NCI-H748 treated with DMSO at 0.1 percent for 48 hours (cell line): Measurements from ENCODE around the gene NRCAM.
A peak's percentile ranks its signal among the peaks of the same experiment; 100 is the strongest.
"Not testable (repeated sequence)": the region's sequence is repeated elsewhere in the genome, so short reads cannot be mapped to it uniquely, and the experiment has no call there.

Experiments used
- DNase-seq: peaks from one replicate; lab custom pipeline; 2025; lab: John Stamatoyannopoulos, UW

The NRCAM gene

DNA sequence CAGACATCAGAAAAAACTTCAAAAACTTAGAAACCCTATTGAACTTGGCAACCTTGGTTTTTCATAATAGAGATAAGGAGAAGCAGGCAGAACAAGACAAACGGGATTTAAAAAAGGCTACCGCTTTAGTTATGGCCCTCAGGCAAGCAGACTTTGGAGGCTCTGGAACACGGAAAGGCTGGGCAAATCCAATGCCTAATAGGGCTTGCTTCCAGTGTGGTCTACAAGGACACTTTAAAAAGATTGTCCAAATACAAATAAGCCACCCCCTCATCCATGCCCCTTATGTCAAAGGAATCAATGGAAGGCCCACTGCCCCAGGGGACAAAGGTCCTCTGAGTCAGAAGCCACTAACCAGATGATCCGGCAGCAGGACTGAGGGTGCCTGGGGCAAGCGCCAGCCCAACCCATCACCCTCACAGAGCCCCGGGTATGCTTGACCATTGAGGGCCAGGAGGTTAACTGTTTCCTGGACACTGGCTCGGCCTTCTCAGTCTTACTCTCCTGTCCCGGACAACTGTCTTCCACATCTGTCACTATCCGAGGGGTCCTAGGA, 115.3 kb downstream of the NRCAM start:
- DNase-seq = no peak

- DNase-seq = not testable (repeated sequence)
Observed at GRCh38 chr7:108340406-108340805, 115.8 kb downstream of the NRCAM start.

GRCh38 chr7:108335269-108335918, 120.8 kb downstream of the NRCAM start:
- DNase-seq = peak; percentile 62

DNA sequence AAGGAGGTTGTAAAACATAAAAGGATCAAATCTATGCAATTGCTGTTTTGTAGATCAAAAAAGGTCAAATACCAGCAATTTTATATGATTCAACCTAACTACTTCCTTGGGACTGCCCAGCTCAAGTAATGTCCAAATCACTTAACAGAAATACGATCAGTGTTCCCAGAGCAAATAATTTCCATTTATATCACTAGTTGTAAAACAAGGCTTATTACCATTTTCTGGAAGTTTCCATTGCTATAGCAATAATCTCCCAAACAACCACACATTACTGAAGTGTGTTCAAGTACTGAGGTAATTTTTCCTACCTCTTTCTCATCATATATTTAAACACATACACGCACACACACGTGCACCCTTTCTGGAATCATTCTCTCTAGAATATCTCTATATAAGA, 123.3 kb downstream of the NRCAM start:
- peak; percentile 21 for DNase-seq

DNA sequence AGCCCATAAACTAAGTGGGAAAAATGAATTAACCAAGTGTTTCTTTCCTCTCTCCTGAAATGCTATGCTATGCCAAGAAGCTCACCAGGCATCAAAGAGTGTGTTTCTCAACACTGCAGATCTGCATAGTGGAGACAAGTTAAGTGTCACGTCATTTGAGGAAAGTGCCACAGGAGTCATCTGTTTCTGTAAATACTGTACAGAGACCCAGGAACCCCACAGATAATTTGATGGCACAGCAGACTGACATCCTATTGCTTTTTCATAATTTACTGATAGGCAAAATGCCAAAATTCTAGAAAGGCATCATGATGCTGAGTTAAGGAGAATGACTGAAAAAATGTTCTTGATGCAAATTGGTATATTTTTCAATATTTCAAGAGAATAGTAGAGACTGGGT, 124.3 kb downstream of the NRCAM start:
- peak; percentile 44 for DNase-seq

DNA sequence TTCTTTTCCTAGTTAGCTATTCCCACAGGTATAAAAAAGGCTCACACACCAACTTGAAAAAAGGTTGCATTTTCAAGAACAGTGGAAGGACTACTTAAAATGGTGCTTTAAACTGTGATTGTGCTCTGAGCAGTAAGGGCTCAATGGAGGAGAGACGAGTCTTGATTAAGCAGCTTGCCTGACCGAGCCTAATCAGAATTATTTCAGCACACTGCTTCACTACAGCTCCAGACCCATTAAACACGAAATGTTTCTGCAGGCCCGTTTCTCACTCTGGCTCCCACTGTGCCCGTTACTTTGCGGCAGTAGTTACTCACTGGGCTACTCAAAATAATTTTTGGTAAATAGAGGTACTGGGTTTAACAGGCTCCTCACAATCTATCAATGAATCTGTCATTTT, 126.0 kb downstream of the NRCAM start:
- no peak for DNase-seq

- DNase-seq = peak; percentile 51
Observed at GRCh38 chr7:108329514-108329913, 126.7 kb downstream of the NRCAM start.

DNA sequence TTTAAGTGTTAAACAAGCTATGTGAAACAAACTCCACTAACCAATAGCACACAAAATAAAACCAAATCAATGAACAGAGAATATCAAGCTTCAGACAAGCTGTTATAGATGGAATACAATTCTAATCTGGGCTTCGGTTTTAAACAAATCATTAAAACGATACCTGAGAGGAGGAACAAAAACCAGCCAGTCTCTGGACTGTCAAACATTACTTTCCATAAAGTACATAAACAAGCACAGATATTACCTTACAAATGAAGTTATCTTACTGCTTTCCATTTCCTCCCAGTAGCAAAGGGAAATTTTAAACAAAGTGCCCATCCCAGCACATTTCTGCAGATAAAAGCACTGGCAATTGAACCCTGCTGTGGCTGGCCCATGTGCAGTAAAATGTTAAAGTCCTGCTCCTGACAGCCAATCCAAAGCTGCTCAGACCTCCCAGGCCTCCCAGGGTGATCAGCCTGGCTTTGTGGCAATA, 128.0 kb downstream of the NRCAM start:
- DNase-seq = no peak

DNA sequence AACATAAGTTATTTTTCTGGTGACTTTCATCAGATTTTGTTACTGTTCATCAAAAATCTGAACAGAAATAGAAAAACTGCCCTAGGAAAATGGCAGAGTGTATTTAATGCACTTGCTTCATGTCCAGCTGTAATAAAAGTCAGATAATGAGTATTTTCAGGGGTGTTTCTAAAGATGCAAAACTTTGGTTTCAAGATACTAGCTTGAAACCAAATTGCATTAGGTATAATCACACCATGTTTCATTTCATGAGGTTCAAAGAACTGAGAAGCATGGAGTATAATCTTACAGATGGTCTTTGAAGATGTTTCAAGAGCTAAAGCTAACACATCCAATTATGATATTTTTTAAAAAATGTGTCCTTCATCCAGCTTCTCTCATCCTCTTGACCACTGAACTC, 128.9 kb downstream of the NRCAM start:
- no peak for DNase-seq

- no peak for DNase-seq
Observed at GRCh38 chr7:108326938-108327337, 129.3 kb downstream of the NRCAM start.

GRCh38 chr7:108324053-108325038, 131.9 kb downstream of the NRCAM start:
- DNase-seq = no peak

DNA sequence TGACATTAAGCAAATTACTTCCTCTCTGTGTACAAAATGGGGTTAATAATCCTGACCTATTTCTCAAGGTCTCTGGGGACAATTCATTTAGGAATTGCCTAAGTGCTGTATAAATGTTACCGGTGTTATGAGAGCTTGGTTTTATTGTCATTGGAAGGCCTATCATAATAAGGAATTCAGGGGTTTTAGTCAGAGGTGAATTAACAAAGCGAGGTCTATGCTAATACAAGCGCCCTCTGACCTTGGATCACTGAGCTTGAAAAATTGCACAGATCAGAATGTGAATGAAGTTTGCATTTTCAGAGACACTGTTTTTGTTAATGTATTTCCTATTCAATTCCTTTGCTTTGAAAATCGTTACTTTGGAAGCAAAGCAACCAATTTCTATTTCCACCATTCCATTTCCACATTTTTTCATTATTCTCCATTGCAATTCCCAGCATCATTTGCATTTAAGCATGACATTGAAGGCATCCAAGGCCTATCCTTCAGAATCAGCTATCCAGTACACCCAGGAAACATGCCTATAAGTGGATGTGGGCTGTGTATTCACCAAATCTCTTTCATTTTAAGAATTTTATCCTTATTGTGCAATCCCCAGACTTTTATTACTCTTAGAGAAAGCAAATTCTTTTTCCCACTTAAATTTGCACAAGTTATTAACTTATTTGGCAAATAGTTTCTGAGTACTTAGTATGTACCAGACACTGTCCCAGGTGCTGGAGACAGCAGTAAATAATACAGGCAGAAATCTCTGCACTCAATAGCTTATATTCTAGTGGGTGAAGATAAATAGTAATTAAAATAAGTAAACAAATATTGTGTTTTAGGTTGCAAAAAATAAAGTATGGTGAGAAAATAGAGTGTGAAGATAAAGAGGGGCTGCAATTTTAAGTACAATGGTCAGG, 133.1 kb downstream of the NRCAM start:
- no peak for DNase-seq

DNA sequence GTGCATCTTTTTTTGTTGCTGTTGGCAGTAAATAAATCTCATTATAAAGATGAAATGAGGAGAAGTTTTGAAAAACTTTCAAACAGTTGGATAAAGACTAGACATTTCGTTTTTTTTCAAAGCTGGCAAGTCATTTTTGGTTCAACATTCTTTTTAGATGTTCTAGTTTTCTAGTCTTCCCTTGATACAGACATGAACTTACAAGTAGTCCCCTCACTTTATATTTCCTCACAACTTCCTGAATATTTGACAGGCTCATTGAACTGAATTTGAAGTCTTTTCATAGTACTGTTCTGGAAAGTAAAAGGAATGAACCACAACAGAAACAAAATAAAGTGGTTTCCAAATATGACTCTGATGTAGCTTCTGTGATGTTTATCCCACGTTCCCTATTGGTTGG, 134.2 kb downstream of the NRCAM start:
- DNase-seq = no peak

- DNase-seq = no peak
Observed at GRCh38 chr7:108321359-108321758, 134.9 kb downstream of the NRCAM start.

GRCh38 chr7:108316708-108317107, 139.5 kb downstream of the NRCAM start:
- DNase-seq = no peak

DNA sequence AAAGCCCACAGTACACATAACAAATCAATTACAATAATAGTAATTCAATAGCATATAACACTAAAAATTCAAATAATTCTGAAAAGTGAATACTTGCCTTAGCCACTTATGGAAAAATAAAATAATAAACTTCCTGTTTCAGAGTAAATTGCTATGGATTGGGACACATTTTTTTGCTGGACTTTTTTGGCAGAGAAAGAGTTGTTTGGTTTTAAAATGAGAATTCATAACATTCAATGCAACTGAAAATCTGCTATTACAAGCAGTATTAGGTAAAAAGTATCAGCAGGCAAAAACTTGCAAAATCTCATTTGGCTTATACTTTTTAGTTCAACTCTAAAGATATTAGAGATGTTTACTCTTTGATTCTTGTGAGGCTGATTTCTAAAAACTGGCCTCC, 141.7 kb downstream of the NRCAM start:
- DNase-seq = no peak

DNA sequence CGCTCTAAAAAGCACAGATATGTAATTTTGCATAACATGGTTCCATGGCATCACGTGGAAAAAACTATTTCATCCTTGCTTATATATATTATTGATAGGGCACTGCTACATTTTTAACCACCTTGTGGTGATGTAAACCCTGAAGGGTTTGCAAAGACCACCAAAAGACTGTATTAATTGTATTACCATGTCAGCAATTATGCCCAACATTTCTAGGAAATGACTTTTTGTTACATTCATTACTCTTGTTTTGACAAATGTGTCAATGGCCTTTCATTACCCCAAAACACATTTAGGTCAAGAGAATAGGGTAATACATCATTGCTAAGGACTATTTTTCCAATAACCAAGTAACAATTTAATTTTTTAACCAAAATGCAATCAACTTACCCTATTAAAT, 142.2 kb downstream of the NRCAM start:
- no peak for DNase-seq

- no peak for DNase-seq
Observed at GRCh38 chr7:108313086-108313485, 143.2 kb downstream of the NRCAM start.

DNA sequence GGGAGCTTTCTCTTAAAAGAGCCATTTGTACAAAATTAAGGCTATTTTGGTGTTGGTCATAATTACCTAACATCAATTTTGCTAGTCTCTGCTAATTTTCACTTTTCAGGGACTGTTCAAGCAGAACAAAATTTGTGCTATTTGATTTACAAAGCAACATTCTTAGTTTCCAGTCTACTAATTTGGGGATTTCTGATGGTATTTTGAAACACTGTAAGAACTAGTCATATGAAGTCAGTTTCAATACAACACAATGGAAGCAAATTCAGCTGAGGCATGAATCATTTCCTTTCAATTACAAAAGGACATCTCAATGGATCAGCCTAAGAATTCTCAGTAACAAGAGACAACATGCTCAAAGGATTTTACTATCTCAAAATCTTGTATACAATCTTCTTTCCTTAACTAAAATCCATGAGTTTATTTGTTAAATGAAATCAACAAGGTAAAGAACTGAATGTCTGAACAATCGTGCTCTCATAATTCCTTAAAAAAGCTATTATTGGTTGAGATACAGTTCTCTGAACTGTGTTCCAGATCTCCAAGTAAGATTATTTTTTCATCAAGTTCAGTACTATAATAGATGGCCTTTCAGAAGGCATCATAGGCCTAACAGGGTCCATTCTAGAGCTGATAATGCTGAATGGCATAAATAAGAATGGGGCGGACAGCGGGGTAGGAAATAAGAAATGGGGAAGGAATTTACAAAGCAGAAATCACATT, 144.6 kb downstream of the NRCAM start:
- no peak for DNase-seq

DNA sequence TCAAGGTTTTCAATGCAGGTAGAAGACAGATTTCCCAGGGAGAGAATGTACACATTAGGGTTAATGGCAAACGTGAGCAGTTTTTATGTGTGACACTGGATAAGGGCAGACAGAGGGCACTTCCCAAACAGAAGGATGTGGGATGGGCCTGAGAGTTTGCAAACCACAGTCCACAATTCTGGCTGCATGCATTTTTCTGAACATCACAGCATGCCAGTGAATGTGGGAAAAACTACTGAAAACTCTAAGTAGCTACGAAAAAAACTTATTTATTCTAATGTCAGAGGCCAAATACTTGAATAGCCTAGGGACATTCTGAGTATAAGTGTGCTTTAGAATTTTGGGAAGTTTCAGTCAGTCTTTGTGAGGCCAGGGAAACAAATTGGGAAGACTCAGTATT, 145.9 kb downstream of the NRCAM start:
- no peak for DNase-seq

- DNase-seq = no peak
Observed at GRCh38 chr7:108308903-108309302, 147.3 kb downstream of the NRCAM start.
